Pancreas (tissue), 10 donors: ENCODE data around the gene C1QB. TPM values are rescaled to one million over a fixed set of nuclear protein-coding genes. Genes with fewer than 3 reads are reported as not detected.
A peak's percentile ranks its signal among the peaks of the same experiment; 100 is the strongest.

ENCODE experiments used
- ATAC-seq, 4 donors: fragments of 200-7000 bp; cut with Tn5 transposase; one replicate each; pipeline versions ENCODE4 v1.8.0 to v1.9.1; 2020; ENCODE audit warnings: mild to moderate bottlenecking in 4 of 4, moderate library complexity in 4 of 4
- DNase-seq, 6 donors: peaks; one replicate each; pipeline ENCODE4 v3.0.0-alpha.2; 2020
- FAIRE-seq: peaks from 2 replicates; lab custom pipeline; 2012; peaks lifted over from hg19 to GRCh38; lab: Jason Lieb, UNC
- H3K27ac ChIP-seq, 4 donors: fragments of 200-600 bp; sonication (generic); 1 replicate in 3 of 4; 2 replicates in 1 of 4; pipeline versions ENCODE4 v1.5.0 to v1.8.0; 2020
- H3K27me3 ChIP-seq, 4 donors: fragments of 200-600 bp; one replicate each; pipeline ENCODE4 v1.8.0; 2021
- H3K36me3 ChIP-seq, 3 donors: fragments of 200-600 bp; sonication (generic) in 1 of 3; one replicate each; pipeline versions ENCODE4 v1.5.0 to v1.8.0; 2020 to 2021
- H3K4me1 ChIP-seq, 3 donors: fragments of 200-600 bp; one replicate each; pipeline ENCODE4 v1.8.0; 2021
- H3K4me3 ChIP-seq, 4 donors: fragments of 200-600 bp; sonication (generic) in 2 of 4; one replicate each; pipeline versions ENCODE4 v1.5.0 to v1.8.0; 2020 to 2021
- H3K9me3 ChIP-seq, 4 donors: fragments of 200-600 bp; one replicate each; pipeline ENCODE4 v1.8.0; 2021
- WGBS, 2 donors: extraction: QIAGEN DNeasy Blood & Tissue Kit; methylation state at CpG; one replicate each; pipeline ENCODE4 v1.1.7; 2013; 5-methylcytosine and 5-hydroxymethylcytosine counted together
- intact Hi-C, 3 donors: fragments of 100-400 bp; cut with DNase I; formaldehyde crosslinking; loops; one replicate each; pipeline versions ENCODE4 v1.11.1 to v1.14.2; 2022
- polyA plus RNA-seq, 2 donors: library from polyadenylated mRNA; stranded (reverse); fragments of 200-250 nt; gene quantifications; one replicate each; pipeline ENCODE4 v1.2.3, GENCODE V29; 2013
- total RNA-seq, 6 donors: library from RNA; stranded (reverse); fragmentation: NEBNext Ultra II Directional in 4 of 6; extraction: Animal tissue kit (Norgen Biotek cat#: 25700) in 4 of 6; gene quantifications; one replicate each; pipeline versions ENCODE4 v1.2.1 to v1.2.4, GENCODE V29; 2021 to 2023
- TF ChIP-seq, protein P1 (sequence below), 4 donors: fragments of 200-600 bp; sonication (generic) in 3 of 4; IDR thresholded peaks; one replicate each; pipeline versions ENCODE4 v1.5.0 to v1.8.0; 2021; ENCODE audit warnings: antibody characterized with exemption in 4 of 4
- donor health status: healthy with polysubstance abuse.
- donor health status: DM: no; HTN: no; CAD: no; lungs with moderate emphysema.
- donor health status: DM: no; HTN: no; CAD: no.
- donor health status: control.
- donor health status: control.
- donor health status: Bipolar disorder and iron deficiency.
- donor health status: DM: yes; HTN: yes; CAD: no.
- donor health status: DM: no; HTN: no; CAD: no.
- donor health status: DM: no; HTN: no; CAD: no.
- donor health status: DM: yes; HTN: yes; CAD: no.

Gene C1QB
- total and polyA plus RNA-seq, 8 donors = 4.2 to 145 (median 17.1) TPM

DNA sequence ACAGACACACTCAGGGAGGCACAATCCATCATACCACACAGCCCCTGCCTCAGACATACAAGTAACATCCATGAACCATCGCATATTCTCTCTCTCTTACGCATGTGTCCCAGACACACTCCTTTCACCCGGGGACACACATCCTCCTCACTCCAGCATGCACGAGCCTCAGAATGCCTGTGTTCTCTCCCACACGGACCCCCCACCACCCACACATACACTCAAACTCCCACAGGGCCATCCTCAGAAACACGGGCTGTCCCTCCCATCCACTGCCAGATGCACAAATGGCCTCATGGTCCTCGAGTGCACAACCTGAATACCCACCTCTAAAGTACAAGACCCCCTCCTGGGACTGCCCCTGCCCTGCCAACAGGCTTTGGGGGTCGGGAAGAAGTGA lies 11.8 kb upstream of the C1QB start:
- TF ChIP-seq, protein P1, sequence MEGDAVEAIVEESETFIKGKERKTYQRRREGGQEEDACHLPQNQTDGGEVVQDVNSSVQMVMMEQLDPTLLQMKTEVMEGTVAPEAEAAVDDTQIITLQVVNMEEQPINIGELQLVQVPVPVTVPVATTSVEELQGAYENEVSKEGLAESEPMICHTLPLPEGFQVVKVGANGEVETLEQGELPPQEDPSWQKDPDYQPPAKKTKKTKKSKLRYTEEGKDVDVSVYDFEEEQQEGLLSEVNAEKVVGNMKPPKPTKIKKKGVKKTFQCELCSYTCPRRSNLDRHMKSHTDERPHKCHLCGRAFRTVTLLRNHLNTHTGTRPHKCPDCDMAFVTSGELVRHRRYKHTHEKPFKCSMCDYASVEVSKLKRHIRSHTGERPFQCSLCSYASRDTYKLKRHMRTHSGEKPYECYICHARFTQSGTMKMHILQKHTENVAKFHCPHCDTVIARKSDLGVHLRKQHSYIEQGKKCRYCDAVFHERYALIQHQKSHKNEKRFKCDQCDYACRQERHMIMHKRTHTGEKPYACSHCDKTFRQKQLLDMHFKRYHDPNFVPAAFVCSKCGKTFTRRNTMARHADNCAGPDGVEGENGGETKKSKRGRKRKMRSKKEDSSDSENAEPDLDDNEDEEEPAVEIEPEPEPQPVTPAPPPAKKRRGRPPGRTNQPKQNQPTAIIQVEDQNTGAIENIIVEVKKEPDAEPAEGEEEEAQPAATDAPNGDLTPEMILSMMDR (IDR thresholded peaks at IDR 0.05) = no peak
- H3K9me3 ChIP-seq = no peaks in the 10 kb centered on the region
- intact Hi-C loops = loop anchor here (5.0 to 10.0 kb wide), 3 partner anchors 219 to 506 kb away; no protein-coding TSS in a partner anchor
- H3K27ac ChIP-seq = no peak overlapping the region
- no peaks in the 10 kb centered on the region for H3K36me3 ChIP-seq
- H3K4me1 ChIP-seq = peaks cover 0 to 4% (median 0%) of the 10 kb centered on the region in 3 donors
- no peak for ATAC-seq
- DNase-seq = no peak
- no peaks in the 10 kb centered on the region for H3K27me3 ChIP-seq
- H3K4me3 ChIP-seq = no peak overlapping the region
- FAIRE-seq = no peak
- 54 to 63% methylated on average over 8 of the region's 8 CpGs for WGBS, 2 donors

- Histone ChIP-seq H3K27ac (no peak overlapping the region), H3K4me3 (no peak overlapping the region), H3K4me1 (peaks cover 0 to 4% (median 0%) of the 10 kb centered on the region in 3 donors), H3K36me3 (no peaks in the 10 kb centered on the region), H3K27me3 (no peaks in the 10 kb centered on the region), H3K9me3 (no peaks in the 10 kb centered on the region)
- intact Hi-C loops = loop anchor here (2.0 to 10.0 kb wide), 4 partner anchors 220 to 507 kb away; no protein-coding TSS in a partner anchor
- DNase-seq = peak; percentile 74 to 96 (median 91)
- FAIRE-seq = no peak
- 6 to 8% methylated on average over 16 to 18 of the region's 18 CpGs for WGBS, 2 donors
- peak; percentile 78 to 94 (median 93) for ATAC-seq
- TF ChIP-seq, protein P1 (IDR thresholded peaks at IDR 0.05) = peak; percentile 80 to 91 (median 88)
Observed at GRCh38 chr1:22641906-22642636, 11.0 kb upstream of the C1QB start.

DNA sequence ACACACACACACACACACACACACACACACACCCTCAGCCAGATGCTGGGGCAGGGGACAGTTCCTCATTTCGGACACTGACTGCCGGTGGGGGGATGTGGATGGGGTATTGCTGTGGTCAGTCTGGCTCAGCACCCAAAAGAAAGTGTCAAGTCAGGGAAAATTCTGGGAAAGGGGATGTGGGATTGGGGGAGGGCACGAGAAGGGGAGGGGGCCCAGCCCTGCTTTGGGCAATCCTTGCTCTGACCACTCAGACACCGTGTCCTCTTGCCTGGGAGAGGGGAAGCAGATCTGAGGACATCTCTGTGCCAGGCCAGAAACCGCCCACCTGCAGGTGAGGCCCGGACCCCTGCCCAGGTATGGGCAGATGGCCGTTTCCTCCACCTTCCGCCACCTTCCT lies 9.7 kb upstream of the C1QB start, which contains the start of gene C1QC:
Gene C1QC (plus strand): TSS at position 253 of the 400 bp plus-strand sequence. CDS start 391 bp downstream, outside the sequence.
- Histone ChIP-seq H3K27ac (no peak within 1 kb of the TSS), H3K36me3 (no peaks in the 10 kb centered on the region), H3K27me3 (no peaks in the 10 kb centered on the region), H3K9me3 (no peaks in the 10 kb centered on the region), H3K4me1 (peaks cover 0 to 4% (median 0%) of the 10 kb centered on the region in 3 donors), H3K4me3 (peak within 1 kb of the TSS in 1 of 4 donors; percentile 17)
- no peak for FAIRE-seq
- peak in 1 of 6 donors; percentile 55 for DNase-seq
- intact Hi-C loops = loop anchor here (2.0 to 10.0 kb wide), 4 partner anchors 221 to 509 kb away; no protein-coding TSS in a partner anchor
- WGBS, 2 donors = 71 to 79% methylated on average over 8 of the region's 8 CpGs
- TF ChIP-seq, protein P1 (IDR thresholded peaks at IDR 0.05) = no peak
- ATAC-seq = peak in 2 of 4 donors; percentile 41 to 49

DNA sequence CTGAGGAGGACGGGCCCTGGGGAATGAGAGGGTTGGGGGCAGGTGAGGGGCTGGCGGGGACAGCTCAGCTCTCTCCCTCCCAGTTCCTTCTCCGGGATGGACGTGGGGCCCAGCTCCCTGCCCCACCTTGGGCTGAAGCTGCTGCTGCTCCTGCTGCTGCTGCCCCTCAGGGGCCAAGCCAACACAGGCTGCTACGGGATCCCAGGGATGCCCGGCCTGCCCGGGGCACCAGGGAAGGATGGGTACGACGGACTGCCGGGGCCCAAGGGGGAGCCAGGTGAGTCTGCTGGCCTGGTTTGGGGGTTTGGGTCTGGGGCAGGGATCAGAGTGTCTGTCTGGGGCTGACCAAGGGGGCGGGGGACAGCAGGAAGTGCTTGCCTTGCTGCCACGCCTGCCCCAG lies 9.1 kb upstream of the C1QB start:
- ATAC-seq (no peak), FAIRE-seq (no peak), DNase-seq (no peak)
- no peaks in the 10 kb centered on the region for H3K36me3 ChIP-seq
- intact Hi-C loops = loop anchor here (2.0 to 10.0 kb wide), 4 partner anchors 222 to 509 kb away; no protein-coding TSS in a partner anchor
- peaks cover 0 to 4% (median 0%) of the 10 kb centered on the region in 3 donors for H3K4me1 ChIP-seq
- TF ChIP-seq, protein P1 (IDR thresholded peaks at IDR 0.05) = no peak
- 81 to 85% methylated on average over 11 to 12 of the region's 12 CpGs for WGBS, 2 donors
- H3K4me3 ChIP-seq = peak overlapping the region in 1 of 4 donors; percentile 17
- H3K27ac ChIP-seq = no peak overlapping the region
- no peaks in the 10 kb centered on the region for H3K9me3 ChIP-seq
- H3K27me3 ChIP-seq = no peaks in the 10 kb centered on the region
